Iris pigment epithelial cell (primary cell): ENCODE data around the gene EMSY.
A peak's percentile ranks its signal among the peaks of the same experiment; 100 is the strongest.
"Not testable (repeated sequence)": the region's sequence is repeated elsewhere in the genome, so short reads cannot be mapped to it uniquely, and the experiment has no call there.

Source experiments
- DNase-seq: peaks from one replicate; pipeline ENCODE4 v3.0.0-alpha.2; 2011; ENCODE audit warnings: low read depth

EMSY gene

DNA sequence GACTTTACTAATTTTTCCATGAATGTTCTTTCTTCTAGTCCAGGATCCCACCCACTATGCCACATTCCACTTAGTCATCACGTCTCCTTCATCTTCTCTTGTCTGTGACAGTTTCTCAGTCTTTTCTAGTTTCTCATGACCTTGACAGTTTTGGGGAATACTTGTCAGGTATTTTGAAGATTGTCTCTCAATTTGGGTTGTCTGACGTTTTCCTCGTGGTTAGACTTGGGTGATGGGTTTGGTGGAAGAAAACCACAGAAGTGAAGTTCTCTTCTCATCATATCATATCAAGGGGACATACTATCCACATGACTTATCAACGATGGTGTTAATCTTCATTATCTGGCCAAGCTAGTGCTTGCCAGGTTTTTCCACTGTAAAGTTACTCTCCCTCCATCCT lies 123.3 kb downstream of the EMSY start:
- no peak for DNase-seq

DNA sequence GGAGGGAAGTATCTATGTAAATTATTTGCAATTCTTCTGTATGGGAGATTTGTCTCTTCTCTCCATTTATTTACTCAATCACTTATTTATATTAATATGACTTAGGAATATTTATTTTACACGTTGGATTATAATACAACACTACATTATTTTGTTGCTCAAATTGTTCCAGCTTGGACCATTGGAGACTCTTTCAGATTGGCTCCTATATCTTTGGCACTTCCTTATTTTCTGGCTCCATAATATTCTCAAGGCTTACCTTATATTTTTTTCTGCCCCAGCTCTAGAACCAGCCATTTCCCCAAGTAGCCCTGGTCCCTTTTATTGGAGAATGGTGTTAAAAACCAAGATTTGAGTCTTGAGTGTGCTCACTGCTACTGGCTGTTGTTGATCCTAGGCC lies 123.8 kb downstream of the EMSY start:
- no peak for DNase-seq

DNA sequence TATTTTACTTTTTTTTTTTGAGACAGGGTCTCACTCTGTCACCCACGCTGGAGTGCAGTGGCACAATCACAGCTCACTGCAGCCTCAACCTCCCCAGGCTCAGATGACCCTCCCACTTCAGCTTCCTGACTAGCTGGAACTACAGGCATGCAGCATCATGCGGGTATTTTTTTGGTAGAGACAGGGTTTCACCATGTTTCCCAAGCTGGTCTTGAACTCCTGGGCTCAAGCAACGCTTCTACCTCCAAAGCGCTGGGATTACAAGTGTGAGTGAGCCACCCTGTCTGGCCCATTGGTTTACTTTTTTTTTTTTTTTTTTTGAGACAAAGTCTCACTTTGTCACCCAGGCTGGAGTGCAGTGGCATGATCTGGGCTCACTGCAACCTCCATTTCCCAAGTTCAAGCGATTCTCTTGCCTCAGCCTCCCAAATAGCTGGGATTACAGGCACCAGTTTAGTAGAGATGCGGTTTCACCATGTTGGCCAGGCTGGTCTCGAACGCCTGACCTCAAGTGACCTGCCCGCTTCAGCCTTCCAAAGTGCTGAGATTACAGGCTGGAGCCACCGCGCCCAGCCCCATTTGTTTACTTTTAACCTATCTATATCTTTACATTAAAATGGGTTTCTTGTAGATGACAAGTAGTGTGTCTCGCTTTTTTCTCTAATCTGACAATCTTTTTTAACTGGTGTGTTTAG lies 127.5 kb downstream of the EMSY start:
- DNase-seq, result not testable (repeated sequence)

DNA sequence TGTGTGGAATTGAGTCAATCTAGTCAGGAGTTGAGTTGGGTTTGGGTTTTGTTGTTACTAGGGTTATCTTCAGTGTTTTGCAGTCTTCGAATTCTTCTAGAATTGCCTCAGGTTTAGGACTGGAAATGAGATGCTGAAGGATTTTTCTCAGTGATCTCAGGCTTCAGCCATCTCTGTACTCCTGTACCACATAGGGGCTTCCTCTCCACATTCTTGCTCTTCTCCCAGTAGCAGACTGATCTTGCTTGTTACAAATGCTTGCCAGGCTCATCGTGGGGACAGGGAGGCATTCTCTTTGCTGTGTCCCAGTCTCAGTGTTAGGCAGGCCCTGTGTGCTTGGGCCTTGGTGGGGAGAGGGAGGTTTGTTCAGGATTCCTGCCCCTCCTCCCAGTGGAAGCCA lies 129.6 kb downstream of the EMSY start:
- peak; percentile 88 for DNase-seq

DNA sequence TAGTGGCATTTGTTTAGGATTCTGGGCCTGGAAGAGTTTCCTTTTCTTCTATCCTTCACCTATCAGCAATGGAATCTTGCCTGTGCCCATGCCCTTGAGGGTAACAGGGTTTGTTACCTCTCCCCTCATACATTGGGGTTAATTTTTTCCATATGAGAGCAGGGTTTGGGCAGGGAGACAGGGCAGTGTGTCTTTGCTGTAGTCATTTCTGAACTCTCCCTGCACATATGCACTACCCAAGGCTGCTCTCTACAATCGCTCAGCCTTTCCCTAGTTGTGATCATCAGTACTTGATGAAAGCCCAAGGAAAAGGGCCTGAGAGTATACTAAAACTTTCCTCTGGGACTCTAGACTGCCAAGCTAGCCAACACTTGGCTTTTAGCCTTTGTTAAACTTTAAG lies 130.1 kb downstream of the EMSY start:
- DNase-seq, result no peak

DNA sequence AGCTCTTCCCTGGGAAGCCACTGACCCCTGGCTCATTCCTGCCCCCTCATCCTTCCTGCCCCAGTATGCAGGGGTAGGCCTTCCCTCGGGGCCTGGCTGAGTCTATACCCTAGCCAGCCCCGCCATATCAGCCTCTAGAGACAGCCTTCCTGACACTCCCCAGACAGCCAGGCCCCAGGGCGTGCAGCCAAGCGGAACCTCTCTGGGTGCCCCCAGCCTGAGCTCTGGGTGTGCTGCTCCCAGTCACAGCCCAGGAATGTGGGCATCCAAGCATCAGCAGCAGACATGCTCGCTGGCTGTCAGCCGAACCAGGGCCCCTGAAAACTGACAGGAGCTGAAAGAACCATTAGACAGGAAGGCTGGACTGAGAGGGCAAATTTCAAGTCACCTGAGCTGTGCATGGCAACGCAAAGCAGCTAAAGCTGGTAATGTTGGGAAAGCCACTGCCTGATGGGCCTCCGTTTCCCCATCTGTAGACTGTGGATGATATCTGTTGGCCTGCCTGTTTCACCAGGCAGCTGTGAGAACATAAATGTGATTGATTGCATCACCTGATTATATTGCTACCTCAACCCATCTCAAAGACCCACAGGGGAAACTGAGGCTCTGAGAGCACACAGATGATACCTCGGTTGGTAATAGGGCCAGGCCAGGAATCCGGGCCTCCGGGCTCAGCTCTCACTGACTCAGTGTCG lies 132.6 kb downstream of the EMSY start:
- DNase-seq, result peak; percentile 84

DNA sequence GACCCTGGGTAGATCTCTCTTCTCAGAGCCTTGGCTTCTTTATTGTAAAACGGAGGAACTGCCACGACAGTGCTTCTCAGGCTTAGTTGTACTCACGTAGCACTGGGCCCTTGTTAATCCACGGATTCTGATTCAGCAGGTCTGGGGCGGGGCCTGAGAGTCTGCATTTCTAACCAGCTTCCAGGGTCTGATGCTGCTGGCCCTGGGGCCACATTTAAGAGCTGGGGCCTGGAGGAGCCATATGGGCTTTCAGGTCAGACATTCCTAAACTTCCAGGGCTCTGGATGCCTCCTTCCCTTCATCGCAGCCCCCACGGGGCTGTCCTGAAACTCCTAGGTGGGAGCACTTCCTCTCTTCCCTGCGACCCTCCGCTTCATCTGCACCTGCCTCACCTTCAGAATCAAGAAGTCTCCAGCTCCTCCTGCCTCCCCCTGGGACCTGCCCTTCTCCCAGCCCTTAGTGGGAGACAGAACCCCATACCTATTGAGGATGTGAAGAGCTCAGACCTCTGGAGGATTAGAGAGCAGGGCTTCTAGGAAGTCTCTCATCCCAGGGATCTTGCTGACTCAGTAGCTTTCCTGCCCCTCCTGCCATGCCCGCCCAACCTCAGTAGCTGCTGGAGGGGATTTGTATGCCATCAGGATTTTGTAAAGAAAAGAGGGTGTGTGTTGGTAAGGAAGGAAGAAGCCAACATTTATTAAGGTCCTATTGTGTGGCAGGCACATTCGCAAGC lies 133.3 kb downstream of the EMSY start:
- no peak for DNase-seq

DNA sequence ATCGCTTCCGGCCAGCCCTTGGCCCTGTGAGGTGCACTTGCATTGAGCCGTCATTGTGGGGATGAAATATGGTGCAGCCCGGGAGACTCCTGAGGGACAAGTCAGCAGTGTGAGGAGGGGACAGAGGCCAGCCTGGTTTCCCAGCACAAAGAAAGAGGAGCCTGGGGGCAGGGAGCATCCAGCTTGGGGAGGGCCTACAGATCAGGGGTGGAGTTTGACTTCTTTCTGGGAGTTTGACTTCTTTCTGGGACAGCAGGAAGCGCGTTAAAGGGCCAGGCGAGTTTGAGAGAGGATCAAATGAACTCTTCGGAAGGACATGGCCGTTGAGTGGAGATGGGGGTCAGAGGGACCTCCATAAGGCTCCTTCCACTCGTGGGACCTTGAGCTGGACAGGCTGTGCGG lies 133.8 kb downstream of the EMSY start:
- no peak for DNase-seq

DNA sequence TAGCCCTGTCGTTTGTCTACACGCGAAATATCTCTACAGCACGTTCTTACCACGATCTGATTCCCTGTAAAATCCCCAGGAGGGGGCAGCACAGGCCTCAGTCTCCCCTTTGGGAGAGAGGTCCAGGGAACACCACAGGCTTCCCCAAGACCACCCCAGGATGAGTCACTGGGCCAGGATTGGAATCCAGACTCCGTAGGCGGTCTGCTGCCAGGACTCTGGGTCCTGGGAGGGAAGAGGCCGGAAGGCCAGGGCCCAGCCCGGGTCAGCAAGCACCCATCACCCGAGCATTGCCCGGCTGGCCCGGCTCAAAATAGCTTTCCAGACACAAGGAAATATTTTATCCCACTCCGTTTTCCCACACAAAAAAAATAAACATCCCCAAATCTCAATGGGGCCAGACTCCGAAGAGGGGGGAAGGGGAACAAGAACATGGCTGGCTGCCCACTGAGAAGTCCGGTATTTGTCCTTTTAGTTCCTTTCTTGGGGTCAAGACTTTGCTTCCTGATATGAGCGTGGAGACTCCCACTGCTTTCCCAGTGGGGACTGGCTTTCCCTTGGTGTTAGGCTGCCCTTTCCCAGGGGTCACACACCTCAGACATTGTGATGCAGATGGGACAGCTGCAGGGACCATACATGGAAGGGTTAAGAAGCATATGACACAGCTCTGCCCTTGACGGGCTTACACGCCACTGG lies 134.4 kb downstream of the EMSY start:
- peak; percentile 53 for DNase-seq

DNA sequence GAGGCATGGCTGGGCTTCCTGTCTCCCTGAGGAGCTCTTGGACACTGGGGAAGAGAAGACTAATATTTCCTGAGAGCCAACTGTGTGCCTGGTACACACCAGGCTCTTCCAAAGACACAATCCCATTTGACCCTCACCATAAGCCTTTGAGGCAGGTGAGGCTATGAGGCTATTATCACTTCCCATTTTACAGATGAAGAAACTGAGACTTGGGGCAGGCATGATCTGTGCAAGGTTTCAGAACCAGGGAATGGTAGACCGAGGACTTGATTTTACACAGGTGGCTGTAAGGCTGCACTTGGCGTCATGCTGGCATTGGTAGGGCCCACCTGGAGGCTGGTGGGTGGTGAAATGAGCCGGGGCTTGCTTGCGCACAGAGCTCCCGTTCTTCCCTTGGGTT lies 134.9 kb downstream of the EMSY start:
- DNase-seq, result no peak

DNA sequence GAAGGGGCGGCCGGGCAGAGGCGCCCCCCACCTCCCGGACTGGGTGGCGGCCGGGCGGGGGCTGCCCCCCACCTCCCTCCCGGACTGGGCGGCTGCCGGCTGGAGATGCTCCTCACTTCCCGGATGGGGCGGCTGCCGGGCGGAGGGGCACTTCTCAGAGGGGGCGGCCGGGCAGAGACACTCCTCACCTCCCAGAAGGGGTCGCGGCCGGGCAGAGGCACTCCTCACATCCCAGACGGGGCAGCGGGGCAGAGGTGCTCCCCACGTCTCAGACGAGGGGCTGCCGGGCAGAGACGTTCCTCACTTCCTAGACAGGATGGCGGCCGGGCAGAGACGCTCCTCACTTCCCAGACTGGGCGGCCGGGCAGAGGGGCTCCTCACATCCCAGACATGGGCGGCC lies 137.7 kb downstream of the EMSY start:
- not testable (repeated sequence) for DNase-seq

DNA sequence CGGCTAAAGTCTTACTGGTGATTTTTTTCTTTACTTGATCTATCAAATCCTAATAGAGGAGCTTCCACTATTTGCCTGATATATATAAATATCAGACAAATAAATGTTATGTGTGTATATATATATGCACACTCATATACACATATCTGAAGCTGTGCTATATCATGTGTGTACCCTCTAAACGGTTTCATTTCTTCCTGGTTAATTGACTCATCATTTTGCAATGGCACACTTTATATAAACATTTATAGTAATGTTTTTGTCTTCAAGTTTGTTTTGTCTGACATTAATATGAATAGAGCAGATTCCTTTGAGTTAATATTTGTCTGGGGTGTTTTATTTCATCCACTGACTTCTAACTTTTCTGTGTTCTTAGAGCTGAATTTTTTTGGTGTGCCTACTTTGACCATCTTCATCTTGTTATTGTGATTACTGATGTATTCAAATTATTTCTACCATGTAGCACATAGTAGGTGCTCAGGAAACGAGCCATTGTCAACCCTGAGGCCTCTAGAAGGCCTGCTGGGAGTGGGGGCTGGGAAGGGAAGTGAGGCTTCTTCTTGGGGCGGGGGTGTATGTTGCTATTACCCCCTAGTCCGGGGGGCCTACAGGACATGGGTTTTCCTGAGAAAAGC lies 143.1 kb downstream of the EMSY start:
- DNase-seq, result peak; percentile 73

DNA sequence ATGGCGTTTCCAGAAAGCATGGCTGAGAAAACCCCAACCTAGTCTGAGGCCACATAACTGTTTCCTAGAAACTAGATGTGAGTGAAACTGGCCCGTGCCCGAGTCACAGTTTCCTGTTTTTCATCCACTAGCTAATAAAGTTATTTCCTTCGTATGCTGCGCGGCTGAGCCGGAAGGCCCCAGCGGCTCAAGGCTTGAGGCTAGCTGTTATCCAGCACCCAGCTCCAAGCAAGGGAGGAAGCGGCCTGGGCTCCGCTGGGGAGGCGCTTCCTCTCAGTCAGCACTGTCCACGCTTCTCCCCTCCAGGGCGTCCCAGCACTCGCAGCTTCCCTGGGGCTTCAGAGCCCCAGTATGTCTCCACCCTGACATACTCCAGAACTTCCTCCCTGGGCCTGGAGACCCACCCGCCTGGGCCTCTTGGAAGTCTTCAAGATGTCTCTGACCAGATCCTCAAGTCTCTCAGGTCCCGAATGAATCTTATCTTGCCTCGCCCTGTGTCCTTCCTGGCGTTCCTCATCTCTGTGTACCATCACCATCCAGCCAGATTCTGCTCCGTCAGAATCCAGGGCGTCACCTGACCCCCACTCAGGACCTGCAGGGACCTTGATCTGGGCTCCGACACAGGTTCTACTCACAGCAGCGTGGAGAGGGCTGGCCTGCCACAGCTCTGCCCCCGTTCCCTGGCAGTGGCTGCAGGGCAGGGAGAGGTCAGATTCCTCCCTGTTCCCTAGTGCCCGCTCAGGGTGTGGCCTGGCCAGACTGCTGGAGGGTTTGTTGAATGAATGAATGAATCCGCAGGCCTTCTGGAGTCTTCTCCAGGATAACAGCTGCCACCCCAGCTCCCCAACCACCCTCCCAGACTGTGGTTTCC lies 143.9 kb downstream of the EMSY start:
- peak; percentile 82 for DNase-seq

DNA sequence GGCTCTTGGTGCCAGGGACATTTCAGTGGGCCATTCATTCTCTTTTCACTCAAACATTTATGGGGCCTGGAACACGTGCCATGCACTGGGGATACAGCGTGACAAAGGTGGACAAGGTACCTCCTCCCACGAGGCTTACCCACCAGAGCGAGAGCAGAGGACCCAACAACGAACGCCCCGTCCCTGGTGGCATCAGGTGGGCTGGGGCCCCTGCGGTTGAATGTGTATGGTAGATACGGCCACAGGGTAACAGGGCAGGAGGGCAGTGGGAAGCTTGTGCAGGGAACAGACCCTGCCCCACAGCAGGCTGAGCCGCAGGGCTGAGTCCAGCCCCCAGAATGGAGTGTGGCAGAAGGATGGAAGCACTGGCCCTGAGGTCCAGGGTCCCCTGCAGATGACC lies 144.7 kb downstream of the EMSY start:
- no peak for DNase-seq

DNA sequence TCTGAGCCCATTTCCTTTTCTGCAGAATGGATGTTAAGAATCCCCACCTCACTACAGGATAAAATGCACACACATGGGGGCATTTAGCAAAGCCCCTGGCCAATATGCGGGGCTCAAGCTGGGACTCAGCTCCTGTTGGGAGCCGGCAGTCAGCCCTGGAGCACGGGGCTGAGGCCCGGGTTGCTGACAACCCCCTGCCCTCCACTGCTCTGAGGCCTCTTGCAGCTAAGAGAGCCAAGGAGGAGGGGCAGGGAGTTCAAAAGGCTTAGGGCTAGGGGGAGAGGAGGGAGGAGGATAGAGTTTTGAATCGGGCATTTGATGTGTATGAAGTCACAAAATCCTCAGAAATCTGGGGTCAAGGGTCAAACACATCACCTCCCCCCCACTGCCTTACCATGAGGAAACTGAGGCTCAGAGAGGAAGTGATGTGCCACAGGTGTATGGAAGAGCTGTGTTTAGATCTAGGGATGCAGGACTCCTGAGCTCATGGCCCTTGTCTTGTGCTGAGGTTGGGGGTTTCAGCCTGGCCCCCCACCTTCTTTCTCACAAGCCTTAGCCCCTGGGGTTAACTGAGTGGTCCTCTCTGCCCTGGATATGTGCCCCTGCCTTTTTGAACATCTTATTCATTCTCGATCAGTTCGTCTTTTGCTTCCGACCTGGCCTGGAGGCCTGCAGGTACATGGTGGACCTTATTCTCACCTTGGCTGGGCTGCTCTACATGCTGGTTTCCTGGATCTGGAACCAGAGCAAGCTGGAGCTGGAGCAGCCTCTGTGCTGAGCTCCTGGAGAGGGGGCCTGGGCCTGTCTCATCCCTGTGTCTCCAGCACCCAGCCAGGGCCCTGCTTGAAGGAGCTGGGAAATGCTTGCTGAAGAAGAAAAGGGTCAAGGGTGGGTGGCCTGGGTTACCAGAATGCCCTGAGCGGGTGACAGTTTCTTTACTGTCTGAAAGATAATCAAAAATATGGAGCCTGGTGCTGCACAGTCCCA lies 145.4 kb downstream of the EMSY start:
- DNase-seq, result no peak

DNA sequence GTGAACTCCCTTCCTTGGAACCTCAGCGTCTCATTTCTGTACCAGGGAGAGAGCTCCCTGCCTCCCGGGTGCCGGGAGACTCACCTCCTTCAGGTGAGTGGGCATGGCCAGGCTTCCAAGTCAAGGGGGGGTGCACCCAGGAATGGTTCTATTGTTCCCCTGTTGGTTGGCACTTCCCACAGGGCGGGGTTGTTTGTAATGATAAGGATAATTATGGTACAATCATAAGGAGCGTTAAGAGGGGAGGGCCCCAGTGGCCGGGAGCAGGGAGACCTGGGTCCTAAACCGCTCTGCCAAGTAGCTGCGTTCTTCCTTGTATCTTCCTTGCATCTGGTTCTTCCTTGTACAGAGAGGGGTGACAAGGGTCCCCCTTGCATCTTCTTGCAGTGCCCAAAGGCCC lies 146.6 kb downstream of the EMSY start:
- DNase-seq, result no peak

DNA sequence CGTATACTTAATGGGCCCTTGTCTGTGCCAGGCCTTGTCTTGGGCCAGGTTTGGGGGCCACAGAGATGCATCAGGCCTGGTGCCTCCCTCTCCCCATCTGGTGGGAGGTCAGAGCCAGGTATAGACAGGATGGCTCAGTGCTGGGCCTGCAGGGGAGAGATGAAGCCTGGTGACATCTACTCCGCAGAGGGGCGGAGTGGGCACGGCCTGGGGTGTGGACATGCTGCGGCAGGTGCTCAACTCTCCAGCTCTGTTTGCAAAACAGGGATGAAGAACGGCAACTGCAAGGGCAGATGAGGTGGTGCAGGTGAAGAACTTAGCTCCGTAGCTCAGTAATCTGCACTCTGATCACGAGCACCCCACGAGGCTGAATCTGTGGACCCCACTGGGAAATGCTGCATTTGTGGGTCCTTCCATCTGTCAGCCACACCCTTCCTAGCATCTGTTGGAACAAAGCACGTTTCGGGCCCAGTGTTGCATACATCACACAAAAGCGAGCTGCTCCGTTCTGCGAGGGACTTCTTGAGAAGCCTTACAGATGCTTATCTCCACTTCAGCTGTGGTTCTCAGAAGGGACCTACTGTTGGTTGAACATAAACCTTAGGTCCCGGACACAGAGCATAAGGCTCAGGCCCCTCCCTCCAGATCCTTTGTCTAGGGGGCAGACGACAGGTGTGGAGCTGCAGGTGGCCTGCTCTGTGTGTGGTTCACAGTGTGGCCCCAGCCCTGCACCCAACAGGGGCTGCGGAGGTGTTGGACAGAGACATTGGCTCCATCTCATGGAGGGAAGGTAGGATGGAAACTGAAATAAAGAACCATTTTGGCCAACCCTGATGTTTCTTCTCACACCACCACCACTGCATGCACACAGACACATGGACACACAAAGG lies 147.5 kb downstream of the EMSY start:
- no peak for DNase-seq

DNA sequence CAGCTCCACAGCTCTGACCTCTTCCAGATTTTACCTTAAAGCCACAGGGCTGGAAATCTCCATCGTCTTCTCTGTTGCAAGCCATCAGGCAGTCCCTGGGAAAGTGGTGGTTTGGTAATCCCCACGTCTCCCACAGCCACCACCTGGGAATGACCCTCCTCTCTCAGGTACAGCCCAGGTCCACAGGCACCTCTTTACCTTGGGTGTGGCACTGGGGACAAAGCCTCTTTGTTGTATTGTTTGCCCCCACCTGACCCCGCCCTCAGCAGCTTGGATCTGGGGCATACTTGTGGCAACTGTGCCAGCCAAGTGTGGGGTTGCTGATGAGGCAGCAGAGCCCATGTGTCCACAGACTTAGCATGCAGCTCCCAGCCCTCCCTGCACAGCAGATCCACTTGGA lies 148.1 kb downstream of the EMSY start:
- no peak for DNase-seq

DNA sequence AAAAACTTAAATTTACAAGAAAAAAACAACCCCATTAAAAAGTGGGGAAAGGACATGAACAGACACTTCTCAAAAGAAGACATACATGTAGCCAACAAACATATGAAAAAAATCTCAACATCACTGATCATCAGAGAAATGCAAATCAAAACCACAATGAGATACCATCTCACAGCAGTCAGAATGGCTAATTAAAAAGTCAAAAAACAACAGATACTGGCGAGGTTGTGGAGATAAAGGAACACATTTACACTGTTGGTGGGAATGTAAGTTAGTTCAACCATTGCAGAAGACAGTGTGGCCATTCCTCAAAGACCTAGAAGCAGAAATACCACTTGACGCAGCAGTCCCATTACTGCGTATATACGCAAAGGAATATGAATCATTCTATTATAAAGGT lies 150.3 kb downstream of the EMSY start:
- DNase-seq, result not testable (repeated sequence)
